ENCODE results near the gene GRHL1.

The GRHL1 gene

GRCh38 chr2:10036095-10036884 is 84.8 kb downstream of the GRHL1 start:
- H3K27ac ChIP-seq (ENCODE audit: low read length) = no peak overlapping the region
- H3K36me3 ChIP-seq (ENCODE audit: insufficient read depth, low read depth, low read length) = no peaks in the 10 kb centered on the region
- H3K4me1 ChIP-seq (ENCODE audit: insufficient read depth, low read length) = no peaks in the 10 kb centered on the region
- no peak overlapping the region for H3K4me3 ChIP-seq (ENCODE audit: low read length)
- H3K27me3 ChIP-seq (ENCODE audit: insufficient read depth, low read length) = peaks cover 6% of the 10 kb centered on the region; the same call in 1 of the 2 replicates
- no peak overlapping the region for H3K9ac ChIP-seq (ENCODE audit: low read depth, low read length)
- no peaks in the 10 kb centered on the region for H3K9me3 ChIP-seq (ENCODE audit: insufficient read depth, low read depth, low read length)

- no peak overlapping the region for H3K9ac ChIP-seq (ENCODE audit: low read depth, low read length)
- no peaks in the 10 kb centered on the region; the same call in 1 of the 2 replicates for H3K4me1 ChIP-seq (ENCODE audit: insufficient read depth, low read length)
- no peak overlapping the region for H3K4me3 ChIP-seq (ENCODE audit: low read length)
- no peaks in the 10 kb centered on the region for H3K36me3 ChIP-seq (ENCODE audit: insufficient read depth, low read depth, low read length)
- peaks cover 21% of the 10 kb centered on the region for H3K27me3 ChIP-seq (ENCODE audit: insufficient read depth, low read length)
- H3K9me3 ChIP-seq (ENCODE audit: insufficient read depth, low read depth, low read length) = no peaks in the 10 kb centered on the region
- no peak overlapping the region for H3K27ac ChIP-seq (ENCODE audit: low read length)
Observed at GRCh38 chr2:10038123-10038522, 86.6 kb downstream of the GRHL1 start.

- H3K9ac ChIP-seq (ENCODE audit: low read depth, low read length) = no peak overlapping the region
- H3K4me1 ChIP-seq (ENCODE audit: insufficient read depth, low read length) = no peaks in the 10 kb centered on the region; the same call in 1 of the 2 replicates
- no peaks in the 10 kb centered on the region for H3K9me3 ChIP-seq (ENCODE audit: insufficient read depth, low read depth, low read length)
- no peak overlapping the region for H3K4me3 ChIP-seq (ENCODE audit: low read length)
- no peaks in the 10 kb centered on the region for H3K36me3 ChIP-seq (ENCODE audit: insufficient read depth, low read depth, low read length)
- H3K27me3 ChIP-seq (ENCODE audit: insufficient read depth, low read length) = peaks cover 21% of the 10 kb centered on the region
- H3K27ac ChIP-seq (ENCODE audit: low read length) = no peak overlapping the region
Observed at GRCh38 chr2:10038716-10039115, 87.2 kb downstream of the GRHL1 start.

DNA sequence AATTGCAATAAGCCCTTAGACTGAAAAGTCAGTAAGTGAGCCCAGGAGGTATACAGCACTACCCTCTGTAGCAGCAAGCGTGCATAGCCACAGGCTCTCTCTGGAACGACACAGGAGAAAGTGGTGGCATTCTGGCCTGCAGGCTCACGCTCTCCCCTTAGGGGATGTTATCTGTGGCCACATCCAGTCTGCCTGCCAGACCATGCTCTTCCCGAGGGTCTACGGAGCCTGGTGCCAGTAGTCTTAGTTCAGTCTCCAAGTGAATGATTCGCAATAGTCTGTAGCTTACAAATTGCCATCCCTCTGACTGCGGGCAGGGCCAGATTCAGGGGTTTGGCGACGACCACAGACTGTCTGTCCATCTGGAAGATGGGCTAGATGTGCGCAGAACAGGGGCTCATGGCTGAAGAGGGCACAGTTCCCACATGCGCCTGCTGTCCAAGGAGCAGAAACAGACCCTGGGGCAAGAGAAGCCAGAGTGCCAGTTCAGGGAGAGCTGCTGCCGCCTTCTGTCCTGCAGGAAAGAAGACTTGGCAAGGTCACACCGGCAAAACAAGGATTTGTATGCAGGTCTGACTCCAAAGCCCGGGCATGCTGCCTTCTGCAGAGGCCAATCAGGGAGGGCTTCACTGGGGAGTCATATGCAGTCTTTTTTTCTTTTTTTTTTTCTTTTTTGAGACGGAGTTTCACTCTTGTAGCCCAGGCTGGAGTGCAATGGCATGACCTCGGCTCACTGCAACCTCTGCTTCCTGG is 88.3 kb downstream of the GRHL1 start:
- Histone ChIP-seq H3K9me3 (ENCODE audit: insufficient read depth, low read depth, low read length) (no peaks in the 10 kb centered on the region), H3K27me3 (ENCODE audit: insufficient read depth, low read length) (peaks cover 28% of the 10 kb centered on the region), H3K4me1 (ENCODE audit: insufficient read depth, low read length) (no peaks in the 10 kb centered on the region; the same call in 1 of the 2 replicates), H3K27ac (ENCODE audit: low read length) (no peak overlapping the region), H3K4me3 (ENCODE audit: low read length) (no peak overlapping the region), H3K36me3 (ENCODE audit: insufficient read depth, low read depth, low read length) (no peaks in the 10 kb centered on the region), H3K9ac (ENCODE audit: low read depth, low read length) (no peak overlapping the region)

DNA sequence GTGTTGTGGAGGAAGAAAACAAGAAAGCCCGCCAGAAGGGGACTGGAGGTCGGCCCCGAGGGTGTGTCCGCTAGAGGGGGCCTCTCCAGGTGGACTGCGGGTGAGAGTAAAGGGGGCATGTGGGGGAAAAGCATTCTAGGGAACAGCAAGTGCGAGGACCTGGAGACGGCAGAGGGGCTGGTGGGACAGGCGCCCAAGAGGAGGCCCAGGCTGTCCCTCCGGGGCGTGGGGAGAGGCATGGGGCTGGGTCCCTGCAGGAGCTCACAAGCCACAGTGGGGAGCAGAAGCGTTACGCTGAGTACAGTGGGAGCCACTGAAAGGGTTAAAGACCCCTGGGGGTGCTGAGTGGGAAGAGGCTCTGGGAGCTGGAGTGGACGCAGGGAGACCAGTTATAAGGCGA is 90.2 kb downstream of the GRHL1 start:
- Histone ChIP-seq H3K36me3 (ENCODE audit: insufficient read depth, low read depth, low read length) (no peaks in the 10 kb centered on the region), H3K9ac (ENCODE audit: low read depth, low read length) (no peak overlapping the region; the same call in 1 of the 2 replicates), H3K4me1 (ENCODE audit: insufficient read depth, low read length) (no peaks in the 10 kb centered on the region; the same call in 1 of the 2 replicates), H3K27ac (ENCODE audit: low read length) (no peak overlapping the region), H3K4me3 (ENCODE audit: low read length) (peak overlapping the region; percentile 70; the same call in 1 of the 2 replicates), H3K27me3 (ENCODE audit: insufficient read depth, low read length) (peaks cover 28% of the 10 kb centered on the region), H3K9me3 (ENCODE audit: insufficient read depth, low read depth, low read length) (no peaks in the 10 kb centered on the region)

DNA sequence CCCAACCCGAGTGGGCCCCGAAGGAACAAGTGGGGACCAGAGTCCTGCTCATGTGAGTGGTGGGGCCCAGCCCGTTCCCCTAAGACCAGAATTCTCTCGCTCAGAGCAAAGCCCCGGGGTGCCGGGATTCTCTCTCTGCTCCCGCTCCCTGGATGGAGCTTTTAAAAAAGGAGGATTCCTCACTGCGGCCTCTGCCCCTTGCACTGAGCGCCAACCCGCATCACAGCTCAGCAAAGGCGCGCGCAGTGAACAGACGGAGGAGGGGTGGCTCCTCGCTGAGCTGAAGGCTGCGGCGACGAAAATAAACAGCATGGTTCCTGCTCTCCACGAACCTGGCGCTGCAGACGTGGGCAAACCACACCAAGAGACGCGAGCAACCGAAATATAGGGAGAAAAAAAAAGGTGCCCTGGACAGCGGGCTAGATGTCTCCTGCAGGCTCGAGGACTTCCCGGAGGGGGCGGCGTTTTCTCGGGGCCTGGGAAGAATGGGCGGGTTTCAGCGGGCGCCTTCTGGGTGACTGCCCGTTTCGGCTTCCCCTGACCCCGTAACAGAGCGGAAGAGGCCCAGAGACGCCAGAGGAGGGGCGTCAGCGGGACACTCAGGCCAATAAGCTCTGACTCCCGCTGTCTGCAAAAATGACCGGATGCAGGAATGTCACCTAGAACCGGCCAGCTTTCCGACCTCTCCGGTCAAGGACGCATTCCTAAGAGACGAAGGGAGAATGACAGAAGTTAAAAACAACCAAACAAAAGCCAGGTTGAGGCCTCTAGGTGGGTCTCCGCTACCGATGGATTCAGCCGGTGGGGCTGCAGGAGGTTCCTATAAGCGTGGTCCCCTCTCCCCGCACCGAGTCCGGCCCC is 91.0 kb downstream of the GRHL1 start:
- no peaks in the 10 kb centered on the region for H3K9me3 ChIP-seq (ENCODE audit: insufficient read depth, low read depth, low read length)
- peak overlapping the region; percentile 70 for H3K4me3 ChIP-seq (ENCODE audit: low read length)
- no peaks in the 10 kb centered on the region for H3K36me3 ChIP-seq (ENCODE audit: insufficient read depth, low read depth, low read length)
- H3K9ac ChIP-seq (ENCODE audit: low read depth, low read length) = peak overlapping the region; percentile 61; the same call in 1 of the 2 replicates
- H3K27ac ChIP-seq (ENCODE audit: low read length) = no peak overlapping the region
- H3K27me3 ChIP-seq (ENCODE audit: insufficient read depth, low read length) = peaks cover 28% of the 10 kb centered on the region
- H3K4me1 ChIP-seq (ENCODE audit: insufficient read depth, low read length) = no peaks in the 10 kb centered on the region; the same call in 1 of the 2 replicates

- Histone ChIP-seq H3K36me3 (ENCODE audit: insufficient read depth, low read depth, low read length) (peaks cover 8% of the 10 kb centered on the region; the same call in 1 of the 2 replicates), H3K9ac (ENCODE audit: low read depth, low read length) (peak within 1 kb of the TSS; percentile 61; the same call in 1 of the 2 replicates), H3K4me3 (ENCODE audit: low read length) (peak within 1 kb of the TSS; percentile 70), H3K9me3 (ENCODE audit: insufficient read depth, low read depth, low read length) (no peaks in the 10 kb centered on the region), H3K27ac (ENCODE audit: low read length) (no peak within 1 kb of the TSS), H3K4me1 (ENCODE audit: insufficient read depth, low read length) (no peaks in the 10 kb centered on the region; the same call in 1 of the 2 replicates), H3K27me3 (ENCODE audit: insufficient read depth, low read length) (peaks cover 28% of the 10 kb centered on the region)
Observed at GRCh38 chr2:10043256-10043905, 91.9 kb downstream of the GRHL1 start, which contains the start of gene KLF11. Gene KLF11, plus strand, starts transcription at chr2:10043550. Its CDS starts 167 bp downstream, at chr2:10043717.

- H3K4me3 ChIP-seq (ENCODE audit: low read length) = peak overlapping the region; percentile 45; the same call in 1 of the 2 replicates
- no peak overlapping the region for H3K9ac ChIP-seq (ENCODE audit: low read depth, low read length)
- peaks cover 28% of the 10 kb centered on the region for H3K27me3 ChIP-seq (ENCODE audit: insufficient read depth, low read length)
- H3K27ac ChIP-seq (ENCODE audit: low read length) = no peak overlapping the region
- H3K9me3 ChIP-seq (ENCODE audit: insufficient read depth, low read depth, low read length) = no peaks in the 10 kb centered on the region
- H3K4me1 ChIP-seq (ENCODE audit: insufficient read depth, low read length) = no peaks in the 10 kb centered on the region; the same call in 1 of the 2 replicates
- H3K36me3 ChIP-seq (ENCODE audit: insufficient read depth, low read depth, low read length) = peaks cover 11% of the 10 kb centered on the region
Observed at GRCh38 chr2:10043906-10044601, 92.6 kb downstream of the GRHL1 start.

DNA sequence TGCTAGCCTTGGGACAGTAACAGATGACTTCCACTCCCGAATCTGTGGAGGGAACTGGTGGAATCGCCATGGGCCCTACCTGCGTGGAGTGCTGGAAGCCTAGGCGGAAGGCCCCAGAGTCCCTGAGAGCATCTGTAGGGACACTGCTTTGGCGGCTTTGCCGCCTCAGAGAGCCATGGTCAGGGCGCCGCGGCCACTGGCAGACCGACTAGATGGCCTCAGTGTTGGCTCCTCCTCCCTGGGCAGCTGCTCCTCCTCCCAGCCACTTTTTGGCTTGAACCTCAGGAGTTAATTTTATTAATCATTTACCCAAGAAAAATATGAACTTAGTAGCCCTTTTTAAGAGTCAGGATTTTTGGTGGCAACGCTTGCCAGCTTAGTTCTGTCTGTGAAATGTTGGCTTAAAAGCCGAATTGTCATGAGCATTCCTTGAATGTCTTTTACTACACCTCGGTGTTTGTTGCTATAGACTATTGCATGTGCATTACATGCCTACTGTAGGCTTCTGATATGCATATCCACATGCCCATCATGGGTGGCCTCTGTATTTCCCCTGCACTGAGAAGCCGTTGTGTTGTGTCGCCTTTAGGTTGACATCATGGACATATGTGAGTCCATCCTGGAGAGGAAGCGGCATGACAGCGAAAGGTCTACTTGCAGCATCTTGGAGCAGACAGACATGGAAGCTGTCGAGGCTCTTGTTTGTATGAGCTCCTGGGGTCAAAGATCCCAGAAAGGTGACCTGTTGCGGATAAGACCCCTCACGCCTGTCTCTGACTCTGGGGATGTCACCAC is 94.3 kb downstream of the GRHL1 start:
- Histone ChIP-seq H3K9ac (ENCODE audit: low read depth, low read length) (no peak overlapping the region), H3K4me3 (ENCODE audit: low read length) (no peak overlapping the region), H3K4me1 (ENCODE audit: insufficient read depth, low read length) (no peaks in the 10 kb centered on the region; the same call in 1 of the 2 replicates), H3K36me3 (ENCODE audit: insufficient read depth, low read depth, low read length) (peaks cover 18% of the 10 kb centered on the region), H3K27me3 (ENCODE audit: insufficient read depth, low read length) (peaks cover 26% of the 10 kb centered on the region), H3K9me3 (ENCODE audit: insufficient read depth, low read depth, low read length) (no peaks in the 10 kb centered on the region), H3K27ac (ENCODE audit: low read length) (no peak overlapping the region)

- Histone ChIP-seq H3K4me3 (ENCODE audit: low read length) (no peak overlapping the region), H3K36me3 (ENCODE audit: insufficient read depth, low read depth, low read length) (peaks cover 19% of the 10 kb centered on the region), H3K27me3 (ENCODE audit: insufficient read depth, low read length) (peaks cover 16% of the 10 kb centered on the region), H3K9me3 (ENCODE audit: insufficient read depth, low read depth, low read length) (no peaks in the 10 kb centered on the region), H3K27ac (ENCODE audit: low read length) (no peak overlapping the region), H3K4me1 (ENCODE audit: insufficient read depth, low read length) (no peaks in the 10 kb centered on the region; the same call in 1 of the 2 replicates), H3K9ac (ENCODE audit: low read depth, low read length) (no peak overlapping the region)
Observed at GRCh38 chr2:10046931-10047330, 95.4 kb downstream of the GRHL1 start.

All from iPS-20b (cell line).